Gastroesophageal sphincter (tissue), 4 donors: ENCODE results near the gene PLCB4. TPM values are rescaled to one million over a fixed set of nuclear protein-coding genes. Genes with fewer than 3 reads are reported as not detected.
"Not testable (repeated sequence)": the region's sequence is repeated elsewhere in the genome, so short reads cannot be mapped to it uniquely, and the experiment has no call there.

ENCODE experiments used
- ATAC-seq: fragments of 150-250 bp; one replicate; pipeline ENCODE4 v1.9.1; 2016; ENCODE audit warnings: mild to moderate bottlenecking, moderate library complexity
- H3K27ac ChIP-seq, 4 donors: fragments of 200-600 bp; sonication (generic) in 3 of 4; 1 replicate in 3 of 4; 2 replicates in 1 of 4; pipeline ENCODE4 v1.5.1; 2016 to 2019
- H3K27me3 ChIP-seq: fragments of 200-600 bp; sonication (generic); one replicate; pipeline ENCODE4 v1.5.1; 2019
- H3K36me3 ChIP-seq, 2 donors: fragments of 200-600 bp; sonication (generic); one replicate each; pipeline ENCODE4 v1.5.1; 2019; ENCODE audit warnings: control low read depth in 1 of 2
- H3K4me1 ChIP-seq, 3 donors: fragments of 200-600 bp; sonication (generic); 1 replicate in 2 of 3; 2 replicates in 1 of 3; pipeline ENCODE4 v1.5.1; 2016 to 2019; ENCODE audit warnings: control low read depth in 2 of 3
- H3K4me3 ChIP-seq, 2 donors: fragments of 200-600 bp; sonication (generic); one replicate each; pipeline ENCODE4 v1.5.1; 2019; ENCODE audit warnings: mild to moderate bottlenecking in 1 of 2, moderate library complexity in 1 of 2
- H3K9me3 ChIP-seq, 3 donors: fragments of 200-600 bp; sonication (generic); one replicate each; pipeline ENCODE4 v1.5.1; 2017 to 2019; ENCODE audit warnings: control low read depth in 2 of 3
- EP300 ChIP-seq: sonication (generic); formaldehyde crosslinking; IDR thresholded peaks from one replicate; pipeline ENCODE4 v1.6.1; 2017; ENCODE audit warnings: antibody characterized with exemption, mild to moderate bottlenecking
- POLR2A ChIP-seq, 2 donors: fragments of 450-650 bp; IDR thresholded peaks; one replicate each; pipeline ENCODE4 v1.6.1; 2017; ENCODE audit warnings: antibody characterized with exemption in 2 of 2, mild to moderate bottlenecking in 2 of 2, moderate library complexity in 1 of 2
- POLR2AphosphoS5 ChIP-seq: sonication (generic); formaldehyde crosslinking; IDR thresholded peaks from one replicate; pipeline ENCODE4 v1.6.1; 2017; ENCODE audit warnings: antibody characterized with exemption
- WGBS, 2 donors: methylation state at CpG; one replicate each; pipeline ENCODE4 v1.1.5; 2018; ENCODE audit warnings: low coverage in 1 of 2; 5-methylcytosine and 5-hydroxymethylcytosine counted together
- total RNA-seq, 4 donors: library from RNA; depleted of rRNA; stranded (reverse); fragments of >200 nt; gene quantifications; one replicate each; pipeline ENCODE4 v1.1.0, GENCODE V29; 2016
- TF ChIP-seq, protein P1 (sequence below), 4 experiments: fragments of 200-600 bp in 2 of 4; fragments of 450-650 bp in 2 of 4; sonication (generic) in 1 of 4; IDR thresholded peaks; one replicate each; pipeline ENCODE4 v1.5.1; 2017 to 2019; ENCODE audit warnings: antibody characterized with exemption in 4 of 4, mild to moderate bottlenecking in 2 of 4, moderate library complexity in 2 of 4

Gene PLCB4
- total RNA-seq, 4 donors from 2014 or later = 21.9 to 109 (median 59.1) TPM

DNA sequence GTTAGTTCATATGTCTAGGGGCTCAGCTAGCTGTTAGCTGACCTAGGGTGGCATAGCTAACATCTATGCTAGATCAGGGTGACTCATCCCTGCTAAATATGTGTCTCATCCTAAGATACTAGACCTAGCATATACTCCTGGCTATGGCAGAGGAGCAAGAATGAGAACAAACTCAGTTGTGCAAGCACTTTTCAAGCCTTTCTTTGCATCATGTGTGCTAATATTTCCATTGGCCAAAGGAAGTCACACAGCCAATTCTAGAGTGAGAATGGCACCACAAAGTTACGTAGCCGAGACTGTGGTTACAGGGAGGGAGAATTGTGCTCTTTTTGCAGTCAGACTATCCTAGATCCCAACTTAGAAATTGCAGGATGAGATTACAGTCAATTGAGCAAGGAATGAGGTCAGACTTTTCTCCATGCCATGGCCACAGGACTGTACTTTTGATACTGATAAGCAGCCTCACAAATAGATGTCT lies 78.7 kb downstream of the PLCB4 start:
- H3K4me1 ChIP-seq = peaks cover 5 to 42% (median 7%) of the 10 kb centered on the region in 3 donors
- peaks cover 0 to 6% (median 0%) of the 10 kb centered on the region in 3 donors for H3K9me3 ChIP-seq
- no peaks in the 10 kb centered on the region for H3K27me3 ChIP-seq
- no peak for ATAC-seq
- H3K27ac ChIP-seq = no peak overlapping the region
- no peak overlapping the region for H3K4me3 ChIP-seq
- TF ChIP-seq POLR2AphosphoS5 (no peak), POLR2A (IDR thresholded peaks at IDR 0.05) (no peak), EP300 (no peak)
- TF ChIP-seq, protein P1, sequence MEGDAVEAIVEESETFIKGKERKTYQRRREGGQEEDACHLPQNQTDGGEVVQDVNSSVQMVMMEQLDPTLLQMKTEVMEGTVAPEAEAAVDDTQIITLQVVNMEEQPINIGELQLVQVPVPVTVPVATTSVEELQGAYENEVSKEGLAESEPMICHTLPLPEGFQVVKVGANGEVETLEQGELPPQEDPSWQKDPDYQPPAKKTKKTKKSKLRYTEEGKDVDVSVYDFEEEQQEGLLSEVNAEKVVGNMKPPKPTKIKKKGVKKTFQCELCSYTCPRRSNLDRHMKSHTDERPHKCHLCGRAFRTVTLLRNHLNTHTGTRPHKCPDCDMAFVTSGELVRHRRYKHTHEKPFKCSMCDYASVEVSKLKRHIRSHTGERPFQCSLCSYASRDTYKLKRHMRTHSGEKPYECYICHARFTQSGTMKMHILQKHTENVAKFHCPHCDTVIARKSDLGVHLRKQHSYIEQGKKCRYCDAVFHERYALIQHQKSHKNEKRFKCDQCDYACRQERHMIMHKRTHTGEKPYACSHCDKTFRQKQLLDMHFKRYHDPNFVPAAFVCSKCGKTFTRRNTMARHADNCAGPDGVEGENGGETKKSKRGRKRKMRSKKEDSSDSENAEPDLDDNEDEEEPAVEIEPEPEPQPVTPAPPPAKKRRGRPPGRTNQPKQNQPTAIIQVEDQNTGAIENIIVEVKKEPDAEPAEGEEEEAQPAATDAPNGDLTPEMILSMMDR (IDR thresholded peaks at IDR 0.05) = no peak
- H3K36me3 ChIP-seq = no peaks in the 10 kb centered on the region
- 93% methylated on average over 2 of the region's 2 CpGs for WGBS, 2 donors

DNA sequence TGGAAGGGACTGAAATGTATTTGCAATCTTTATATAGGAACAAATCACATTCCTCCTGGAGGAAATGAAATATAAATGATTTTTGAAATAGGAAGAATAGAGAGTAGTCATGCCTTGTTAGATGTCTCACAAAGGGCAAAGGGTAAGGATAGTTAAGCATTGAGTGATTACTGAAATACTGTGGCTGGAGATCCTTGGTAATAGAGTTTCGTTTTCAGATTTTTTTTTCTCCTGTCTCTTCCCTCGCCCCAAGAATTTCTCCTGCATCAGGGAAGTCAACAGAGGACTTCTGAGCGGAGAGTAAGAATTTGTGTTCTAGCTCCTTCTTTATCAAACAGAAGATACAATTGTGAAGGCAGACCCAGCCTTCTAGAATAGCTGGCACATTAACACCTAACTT lies 79.4 kb downstream of the PLCB4 start:
- no peak overlapping the region for H3K4me3 ChIP-seq
- TF ChIP-seq POLR2A (IDR thresholded peaks at IDR 0.05) = no peak
- TF ChIP-seq, protein P1 (IDR thresholded peaks at IDR 0.05) = no peak
- TF ChIP-seq POLR2AphosphoS5 = no peak
- TF ChIP-seq EP300 = no peak
- no peak for ATAC-seq
- peaks cover 0 to 6% (median 0%) of the 10 kb centered on the region in 3 donors for H3K9me3 ChIP-seq
- H3K36me3 ChIP-seq = no peaks in the 10 kb centered on the region
- no peaks in the 10 kb centered on the region for H3K27me3 ChIP-seq
- H3K4me1 ChIP-seq = peaks cover 5 to 39% (median 7%) of the 10 kb centered on the region in 3 donors
- H3K27ac ChIP-seq = no peak overlapping the region
- 92 to 96% methylated on average over 3 of the region's 3 CpGs for WGBS, 2 donors

DNA sequence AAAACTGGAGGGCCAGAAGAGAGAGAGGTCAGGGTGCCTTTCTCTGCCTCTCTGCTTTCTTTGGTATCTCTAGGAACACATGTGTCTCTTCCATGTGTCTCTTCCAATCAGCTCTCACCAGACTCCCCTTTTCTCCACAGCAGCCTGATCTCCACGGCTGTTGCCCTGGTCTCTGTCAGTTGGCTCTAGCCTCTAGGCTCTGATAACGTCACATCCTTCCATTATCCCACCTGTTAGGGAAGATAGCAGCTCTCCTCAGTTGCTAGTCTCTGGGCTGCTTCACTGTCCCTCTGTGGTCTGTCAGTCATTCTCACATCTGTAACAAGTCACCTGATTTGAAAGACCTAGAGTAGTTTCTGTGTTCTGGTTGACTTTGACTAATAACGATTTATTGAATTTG lies 80.2 kb downstream of the PLCB4 start:
- ATAC-seq = no peak
- WGBS, 2 donors = 78 to 96% methylated on average over 3 of the region's 3 CpGs
- Histone ChIP-seq H3K4me1 (peaks cover 2 to 31% (median 7%) of the 10 kb centered on the region in 3 donors), H3K9me3 (peaks cover 0 to 6% (median 0%) of the 10 kb centered on the region in 3 donors), H3K27ac (no peak overlapping the region), H3K36me3 (no peaks in the 10 kb centered on the region), H3K27me3 (no peaks in the 10 kb centered on the region), H3K4me3 (no peak overlapping the region)
- TF ChIP-seq, protein P1 (IDR thresholded peaks at IDR 0.05) = no peak
- TF ChIP-seq EP300 (no peak), POLR2AphosphoS5 (no peak), POLR2A (IDR thresholded peaks at IDR 0.05) (no peak)

DNA sequence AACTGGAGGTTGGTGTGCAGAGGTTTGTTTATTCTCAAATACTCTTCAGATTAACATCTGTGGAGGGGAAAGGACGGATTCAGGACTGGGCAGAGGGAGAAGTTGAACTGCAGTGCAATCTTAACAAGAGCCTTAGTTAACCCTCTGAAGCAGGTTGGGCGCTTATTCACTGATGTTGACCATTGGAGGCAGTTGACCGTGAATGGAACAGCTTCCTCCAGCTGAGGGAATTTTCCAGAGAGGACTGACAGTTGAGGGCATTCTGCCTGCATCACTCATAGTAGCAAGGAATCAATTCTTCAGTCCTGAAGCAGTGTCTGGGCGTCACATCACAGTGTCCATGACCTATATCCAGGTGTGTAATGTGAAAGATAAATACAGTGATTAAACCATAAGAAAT lies 80.9 kb downstream of the PLCB4 start:
- no peak overlapping the region for H3K4me3 ChIP-seq
- no peak for ATAC-seq
- peaks cover 0 to 6% (median 0%) of the 10 kb centered on the region in 3 donors for H3K9me3 ChIP-seq
- no peaks in the 10 kb centered on the region for H3K36me3 ChIP-seq
- TF ChIP-seq EP300 (no peak), POLR2AphosphoS5 (no peak), POLR2A (IDR thresholded peaks at IDR 0.05) (no peak)
- TF ChIP-seq, protein P1 (IDR thresholded peaks at IDR 0.05) = no peak
- H3K27ac ChIP-seq = no peak overlapping the region
- WGBS, 2 donors = 74 to 88% methylated on average over 1 to 4 of the region's 4 CpGs
- no peaks in the 10 kb centered on the region for H3K27me3 ChIP-seq
- H3K4me1 ChIP-seq = peaks cover 1 to 24% (median 5%) of the 10 kb centered on the region in 3 donors

DNA sequence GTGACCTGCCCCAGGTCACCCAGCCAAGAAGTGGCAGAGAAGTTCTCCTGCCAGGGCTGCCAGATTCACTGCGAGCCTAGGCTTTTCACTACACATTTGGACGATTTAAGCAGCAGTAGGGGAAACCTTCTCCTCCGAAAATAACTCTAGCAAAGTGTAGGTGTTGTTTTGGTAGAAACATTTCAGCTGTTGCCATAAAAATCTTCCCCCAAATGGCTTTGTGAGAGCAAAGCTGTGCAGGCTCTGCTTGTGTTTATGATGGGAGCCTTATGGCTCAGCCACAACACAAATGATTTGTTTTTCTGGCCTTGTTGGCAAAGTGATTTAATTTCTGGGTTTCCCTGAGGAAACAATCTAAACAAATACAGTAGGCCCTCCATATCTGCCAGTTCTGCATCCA lies 81.8 kb downstream of the PLCB4 start:
- Histone ChIP-seq H3K9me3 (peaks cover 0 to 6% (median 0%) of the 10 kb centered on the region in 3 donors), H3K4me1 (peaks cover 0 to 21% (median 0%) of the 10 kb centered on the region in 3 donors), H3K36me3 (no peaks in the 10 kb centered on the region), H3K27ac (no peak overlapping the region), H3K4me3 (no peak overlapping the region), H3K27me3 (no peaks in the 10 kb centered on the region)
- 40 to 52% methylated on average over 1 to 3 of the region's 3 CpGs for WGBS, 2 donors
- TF ChIP-seq, protein P1 (IDR thresholded peaks at IDR 0.05) = no peak
- TF ChIP-seq POLR2AphosphoS5 (no peak), EP300 (no peak), POLR2A (IDR thresholded peaks at IDR 0.05) (no peak)
- no peak for ATAC-seq

DNA sequence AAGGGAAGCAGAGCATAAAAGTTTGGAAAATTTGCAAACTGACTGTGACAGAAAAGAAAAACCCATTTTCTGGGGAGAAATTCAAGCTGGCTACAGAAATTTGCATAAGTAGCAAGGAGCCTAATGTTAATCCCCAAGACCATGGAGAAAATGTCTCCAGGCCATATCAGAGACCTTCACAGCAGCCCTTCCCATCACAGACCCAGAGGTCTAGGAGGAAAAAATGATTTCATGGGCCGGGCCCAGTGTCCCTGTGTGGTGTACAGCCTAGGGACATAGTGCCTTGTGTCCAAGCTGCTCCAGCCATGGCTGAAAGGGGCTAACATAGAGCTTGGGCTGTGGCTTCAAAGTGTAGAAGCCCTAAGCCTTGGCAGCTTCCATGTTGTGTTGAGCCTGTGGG lies 83.3 kb downstream of the PLCB4 start:
- H3K27me3 ChIP-seq, H3K27ac ChIP-seq, ATAC-seq, H3K9me3 ChIP-seq, H3K36me3 ChIP-seq, H3K4me3 ChIP-seq: not testable (repeated sequence)
- peaks cover 0 to 21% (median 0%) of the 10 kb centered on the region in 3 donors for H3K4me1 ChIP-seq
- 40% methylated on average over 1 of the region's 1 CpG; no CpG with 5 or more reads in 1 of the 2 donors for WGBS, 2 donors
